Measurements from ENCODE around the gene PDLIM1. TPM values are rescaled to one million over a fixed set of nuclear protein-coding genes. Genes with fewer than 3 reads are reported as not detected.

The PDLIM1 gene
- total RNA-seq, 1 experiment from 2014 or later = 115 TPM

GRCh38 chr10:95220539-95220938 lies 70.3 kb downstream of the PDLIM1 start:
- Histone ChIP-seq H4K20me1 (ENCODE audit: control insufficient read depth, insufficient read depth, insufficient read length) (no peaks in the 10 kb centered on the region), H4K8ac (replicated peaks; ENCODE audit: insufficient read length, low read depth, low read length) (no peak overlapping the region), H3T11ph (ENCODE audit: low read length) (no peak overlapping the region), H3K9me3 (ENCODE audit: control insufficient read depth, low read depth, low read length) (no peaks in the 10 kb centered on the region), H3K14ac (ENCODE audit: insufficient read depth, low read length) (no peak overlapping the region), H2AFZ (ENCODE audit: low read length) (no peak overlapping the region), H3K56ac (ENCODE audit: insufficient read length, low read depth, low read length) (no peak overlapping the region), H2BK12ac (ENCODE audit: insufficient read length, low read depth, low read length) (no peak overlapping the region), H3K9ac (ENCODE audit: extremely low read depth, insufficient read length, low read length) (no peak overlapping the region), H3K79me2 (ENCODE audit: insufficient read depth, low read length) (no peaks in the 10 kb centered on the region), H2BK20ac (ENCODE audit: low read depth, low read length, poor library complexity, severe bottlenecking) (no peak overlapping the region), H3K23ac (ENCODE audit: insufficient read length, low read depth, low read length) (no peak overlapping the region), H2AK5ac (ENCODE audit: insufficient read length, low read length) (no peak overlapping the region), H3K18ac (ENCODE audit: insufficient read length, low read depth, low read length) (no peak overlapping the region), H2BK5ac (ENCODE audit: insufficient read length, low read length) (no peak overlapping the region), H4K5ac (ENCODE audit: insufficient read length, low read depth, low read length) (no peak overlapping the region), H3K27ac (ENCODE audit: insufficient read length, low read depth, low read length) (no peak overlapping the region), H3K4me2 (ENCODE audit: insufficient read depth, insufficient read length, low read length) (no peak overlapping the region), H2BK15ac (ENCODE audit: low read depth, low read length) (no peak overlapping the region), H3K23me2 (ENCODE audit: insufficient read length, low read depth, low read length, poor library complexity, severe bottlenecking) (no peaks in the 10 kb centered on the region), H4K91ac (ENCODE audit: insufficient read length, low read depth, low read length) (no peak overlapping the region), H2BK120ac (ENCODE audit: low read depth, low read length, poor library complexity, severe bottlenecking) (no peak overlapping the region), H3K79me1 (ENCODE audit: insufficient read depth, low read depth, low read length, poor library complexity, severe bottlenecking) (no peaks in the 10 kb centered on the region), H3K4ac (ENCODE audit: low read depth, low read length) (no peak overlapping the region), H3K4me1 (ENCODE audit: insufficient read depth, low read length) (no peaks in the 10 kb centered on the region; the same call in 1 of the 2 replicates), H3K27me3 (ENCODE audit: insufficient read depth, low read length) (no peaks in the 10 kb centered on the region)
- H3K36me3 Mint-ChIP-seq (ENCODE audit: insufficient read depth in 1 of 3, low read depth in 3 of 3) = peaks cover 6 to 51% (median 33%) of the 10 kb centered on the region in 3 experiments
- H3K27me3 Mint-ChIP-seq (ENCODE audit: low read depth) = no peaks in the 10 kb centered on the region
- H3K4me1 Mint-ChIP-seq = peaks cover 16 to 24% of the 10 kb centered on the region in 2 experiments
- no peak for TF ChIP-seq CTCF (conservative IDR thresholded peaks at IDR 0.05)
- WGBS (ENCODE audit: extremely low coverage, insufficient read length, low lambda C conversion rate) = no CpG with 5 or more reads among the region's 3 CpGs
- H3K9me3 Mint-ChIP-seq = peaks cover 0 to 12% of the 10 kb centered on the region in 2 experiments; a peak in 3 of 5 replicates
- no peak for DNase-seq
- no peak overlapping the region for H3K4me3 Mint-ChIP-seq
- H3K27ac Mint-ChIP-seq = no peak overlapping the region; a peak in 2 of 7 replicates
